Effector memory CD8-positive, alpha-beta T cell (primary cell): ENCODE data around the gene CTTNBP2.

Experiments used
- ATAC-seq: fragments of 150-1000 bp; cut with Tn5 transposase; replicated peaks from 2 replicates; pipeline ENCODE4 v1.10.0; 2021; ENCODE audit warnings: mild to moderate bottlenecking, moderate library complexity
- DNase-seq, 3 experiments: peaks; one replicate each; pipeline ENCODE4 v3.0.0; 2021
- H3K27ac Mint-ChIP-seq, 2 donors: one replicate each; pipeline ENCODE4 v1.8.0; 2022; ENCODE audit warnings: mild to moderate bottlenecking in 2 of 2, mixed read lengths in 2 of 2, moderate library complexity in 2 of 2
- H3K27me3 Mint-ChIP-seq, 2 donors: one replicate each; pipeline ENCODE4 v1.8.0; 2022; ENCODE audit warnings: mixed read lengths in 2 of 2
- H3K36me3 Mint-ChIP-seq: one replicate; pipeline ENCODE4 v1.8.0; 2022; ENCODE audit warnings: mild to moderate bottlenecking, moderate library complexity, mixed read lengths; ENCODE audit not compliant: insufficient read depth
- H3K4me1 Mint-ChIP-seq, 2 donors: one replicate each; pipeline ENCODE4 v1.8.0; 2022; ENCODE audit warnings: low read depth in 2 of 2, mixed read lengths in 2 of 2
- H3K4me3 Mint-ChIP-seq, 2 donors: one replicate each; pipeline ENCODE4 v1.8.0; 2022; ENCODE audit warnings: mild to moderate bottlenecking in 2 of 2, mixed read lengths in 2 of 2, moderate library complexity in 2 of 2
- H3K9me3 Mint-ChIP-seq, 2 donors: one replicate each; pipeline ENCODE4 v1.8.0; 2022; ENCODE audit warnings: mixed read lengths in 2 of 2

CTTNBP2 gene

DNA sequence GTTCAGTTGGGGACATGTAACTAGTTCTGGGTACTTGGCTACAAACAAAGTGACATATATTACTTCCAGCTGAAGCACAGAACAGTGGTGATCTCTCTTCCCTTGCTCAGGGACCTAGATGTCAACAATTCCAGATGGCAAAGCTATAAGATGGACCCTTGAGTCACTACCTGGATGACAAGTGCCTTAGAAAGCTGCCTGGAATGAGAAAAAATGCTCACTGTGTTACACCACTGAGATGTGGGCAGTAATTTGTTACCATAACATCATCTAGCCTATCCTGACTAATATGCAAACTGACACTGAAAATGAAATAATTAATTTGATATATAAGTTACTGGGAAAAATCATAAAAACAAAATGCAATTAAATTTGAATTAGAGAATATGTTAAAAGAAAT, 16.4 kb upstream of the CTTNBP2 start:
- Mint-ChIP-seq H3K4me1 (no peaks in the 10 kb centered on the region), H3K36me3 (no peaks in the 10 kb centered on the region), H3K9me3 (peaks cover 0 to 2% of the 10 kb centered on the region in 2 donors), H3K4me3 (no peak overlapping the region), H3K27me3 (no peaks in the 10 kb centered on the region), H3K27ac (no peak overlapping the region)
- DNase-seq = no peak
- no peak for ATAC-seq

DNA sequence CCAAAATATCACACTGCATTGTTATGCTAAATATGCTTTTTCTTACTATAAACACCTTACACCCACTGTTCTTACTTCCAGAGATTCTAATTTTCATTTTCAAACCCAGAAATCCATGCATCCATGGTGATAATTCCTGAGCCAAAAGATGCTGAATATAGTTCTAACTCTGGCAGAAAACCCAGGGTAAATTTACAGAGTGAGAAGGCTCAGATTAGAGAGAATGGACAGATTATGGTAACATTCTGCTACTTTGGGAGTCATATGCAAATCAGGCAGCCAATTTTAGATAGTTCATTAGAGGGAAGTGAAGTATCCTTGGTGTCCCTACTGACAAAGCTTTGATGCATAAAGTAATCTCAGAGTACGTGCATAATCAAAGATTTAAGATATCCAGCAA, 15.4 kb upstream of the CTTNBP2 start:
- no peaks in the 10 kb centered on the region for H3K27me3 Mint-ChIP-seq
- ATAC-seq = no peak

GRCh38 chr7:117882594-117882993, 9.4 kb upstream of the CTTNBP2 start:
- Mint-ChIP-seq H3K4me3 (no peak overlapping the region), H3K27ac (no peak overlapping the region), H3K9me3 (peaks cover 0 to 4% of the 10 kb centered on the region in 2 donors), H3K27me3 (no peaks in the 10 kb centered on the region), H3K36me3 (no peaks in the 10 kb centered on the region), H3K4me1 (no peaks in the 10 kb centered on the region)
- ATAC-seq = no peak
- DNase-seq = no peak

More for the DNA sequence above, 15.4 kb upstream of the CTTNBP2 start:
- Mint-ChIP-seq H3K4me3 (no peak overlapping the region), H3K36me3 (no peaks in the 10 kb centered on the region), H3K4me1 (no peaks in the 10 kb centered on the region), H3K27ac (no peak overlapping the region), H3K9me3 (peaks cover 0 to 2% of the 10 kb centered on the region in 2 donors)
- DNase-seq = no peak

GRCh38 chr7:117876761-117877160, 3.5 kb upstream of the CTTNBP2 start:
- peaks cover 4 to 11% of the 10 kb centered on the region in 2 donors for H3K4me1 Mint-ChIP-seq
- H3K27me3 Mint-ChIP-seq = peaks cover 27 to 37% of the 10 kb centered on the region in 2 donors
- H3K9me3 Mint-ChIP-seq = no peaks in the 10 kb centered on the region
- no peak for DNase-seq
- no peak overlapping the region for H3K27ac Mint-ChIP-seq
- H3K36me3 Mint-ChIP-seq = no peaks in the 10 kb centered on the region
- no peak overlapping the region for H3K4me3 Mint-ChIP-seq
- ATAC-seq = no peak

- Mint-ChIP-seq H3K4me3 (no peak overlapping the region), H3K4me1 (peaks cover 4 to 11% of the 10 kb centered on the region in 2 donors), H3K36me3 (no peaks in the 10 kb centered on the region), H3K27me3 (peaks cover 34 to 42% of the 10 kb centered on the region in 2 donors), H3K27ac (no peak overlapping the region), H3K9me3 (no peaks in the 10 kb centered on the region)
- ATAC-seq (no peak), DNase-seq (no peak)
Observed at GRCh38 chr7:117875566-117875965, 2.3 kb upstream of the CTTNBP2 start.

DNA sequence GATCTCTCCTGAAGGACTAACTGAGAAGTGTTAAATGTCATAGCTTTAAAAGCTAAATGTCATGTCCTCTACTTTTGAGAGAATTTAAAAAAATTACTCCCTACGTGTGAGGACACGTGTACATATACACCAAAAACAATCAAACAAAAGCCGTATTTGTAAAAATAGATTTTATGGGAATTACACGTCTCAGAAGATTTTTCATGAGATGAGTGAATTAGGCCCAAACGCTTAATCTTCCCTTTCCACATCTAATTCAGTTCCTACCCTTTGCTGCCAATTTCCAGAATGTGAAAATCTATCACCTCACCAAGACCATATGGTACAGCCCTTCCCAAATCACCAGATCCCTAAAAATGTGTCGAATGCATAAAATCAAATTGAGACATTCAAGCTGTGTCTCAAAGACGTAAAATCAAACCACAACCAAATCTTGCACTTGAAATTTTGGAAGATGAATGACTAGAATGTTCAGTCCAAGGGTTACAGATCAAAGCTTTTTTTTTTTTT, 1.0 kb upstream of the CTTNBP2 start:
- Mint-ChIP-seq H3K27me3 (peaks cover 34 to 42% of the 10 kb centered on the region in 2 donors), H3K4me1 (peaks cover 4 to 11% of the 10 kb centered on the region in 2 donors), H3K9me3 (no peaks in the 10 kb centered on the region), H3K27ac (no peak overlapping the region), H3K4me3 (peak overlapping the region in 1 of 2 donors; percentile 55), H3K36me3 (no peaks in the 10 kb centered on the region)
- ATAC-seq (no peak), DNase-seq (no peak)

DNA sequence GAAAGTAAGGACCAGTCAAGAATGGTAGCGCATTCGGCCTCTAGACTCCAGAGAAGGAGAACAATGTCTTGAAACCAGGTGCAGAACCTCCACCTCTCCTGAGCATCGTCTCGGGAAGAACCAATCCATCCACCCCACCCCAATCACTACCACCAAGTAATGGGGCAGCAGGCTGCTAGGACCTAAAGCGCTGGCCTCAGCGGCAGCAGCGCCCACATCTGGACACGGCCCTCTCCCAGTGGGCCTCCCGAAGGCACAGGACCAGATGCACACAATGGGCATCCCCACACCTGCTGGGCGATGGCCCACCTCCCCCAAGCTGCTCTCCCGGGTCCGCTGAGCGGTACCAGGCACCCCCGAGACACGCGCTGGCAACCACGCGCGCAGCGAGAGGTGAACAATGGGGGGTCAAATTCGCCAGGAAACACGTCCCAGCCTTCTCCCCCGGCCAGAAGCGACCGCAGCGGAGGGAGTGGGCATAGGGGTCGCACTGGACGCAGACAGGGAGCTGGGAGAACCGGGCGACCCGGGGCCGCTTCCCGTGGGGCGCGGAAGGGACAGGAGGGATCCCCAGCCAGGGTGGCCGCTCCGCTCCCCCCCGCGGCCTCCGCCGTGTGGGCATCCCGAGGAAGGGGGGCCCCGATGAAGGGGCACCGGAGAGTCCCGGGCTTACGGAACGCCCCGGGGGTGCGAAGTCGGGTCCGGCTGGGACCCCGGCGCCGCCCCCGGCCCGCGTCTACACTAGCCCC, 506 bp downstream of the CTTNBP2 start:
- H3K9me3 Mint-ChIP-seq = no peaks in the 10 kb centered on the region
- DNase-seq (no peak), ATAC-seq (no peak)
- peaks cover 4 to 11% of the 10 kb centered on the region in 2 donors for H3K4me1 Mint-ChIP-seq
- H3K4me3 Mint-ChIP-seq = peak overlapping the region in 1 of 2 donors; percentile 49
- H3K27ac Mint-ChIP-seq = no peak overlapping the region
- no peaks in the 10 kb centered on the region for H3K36me3 Mint-ChIP-seq
- H3K27me3 Mint-ChIP-seq = peaks cover 34 to 42% of the 10 kb centered on the region in 2 donors

DNA sequence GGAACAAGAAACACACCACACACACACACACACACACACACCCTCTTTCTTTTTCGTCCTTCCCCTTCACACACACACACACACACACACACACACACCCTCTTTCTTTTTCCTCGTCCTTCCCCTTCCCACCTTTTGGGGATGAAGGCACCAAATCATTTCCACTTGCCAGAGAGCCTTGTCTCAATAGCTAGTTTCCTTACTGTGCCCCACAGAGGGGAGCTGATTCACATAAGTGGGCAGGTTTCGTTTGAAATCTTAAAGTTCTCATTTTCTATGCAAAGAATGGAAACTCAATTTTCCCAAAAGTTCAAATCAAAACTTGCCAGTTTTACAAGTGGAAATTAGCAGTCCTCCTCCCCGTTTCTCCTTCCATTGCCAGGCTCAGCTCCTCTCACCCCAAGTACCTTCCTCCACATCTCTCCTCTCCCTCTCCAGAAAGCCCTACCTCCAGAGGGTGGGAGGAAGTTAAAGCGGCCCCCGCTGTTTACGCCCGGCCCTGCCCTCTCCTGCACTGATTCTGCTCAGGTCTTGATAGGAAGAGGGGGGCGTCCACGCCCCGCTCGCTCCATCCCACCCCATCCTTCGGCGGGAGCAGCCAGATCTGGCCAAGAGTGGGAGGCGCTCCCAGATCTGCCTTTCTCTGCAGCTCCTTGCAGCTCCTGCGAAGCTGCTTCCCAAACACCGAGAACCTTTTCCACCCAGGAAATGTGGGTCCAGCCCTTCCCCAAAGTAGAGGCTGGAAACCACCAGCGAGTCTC, 1.3 kb downstream of the CTTNBP2 start:
- Mint-ChIP-seq H3K4me3 (peak overlapping the region in 1 of 2 donors; percentile 49), H3K27ac (no peak overlapping the region), H3K4me1 (peaks cover 4 to 11% of the 10 kb centered on the region in 2 donors), H3K9me3 (no peaks in the 10 kb centered on the region), H3K36me3 (no peaks in the 10 kb centered on the region), H3K27me3 (peaks cover 34 to 42% of the 10 kb centered on the region in 2 donors)
- no peak for DNase-seq
- no peak for ATAC-seq

DNA sequence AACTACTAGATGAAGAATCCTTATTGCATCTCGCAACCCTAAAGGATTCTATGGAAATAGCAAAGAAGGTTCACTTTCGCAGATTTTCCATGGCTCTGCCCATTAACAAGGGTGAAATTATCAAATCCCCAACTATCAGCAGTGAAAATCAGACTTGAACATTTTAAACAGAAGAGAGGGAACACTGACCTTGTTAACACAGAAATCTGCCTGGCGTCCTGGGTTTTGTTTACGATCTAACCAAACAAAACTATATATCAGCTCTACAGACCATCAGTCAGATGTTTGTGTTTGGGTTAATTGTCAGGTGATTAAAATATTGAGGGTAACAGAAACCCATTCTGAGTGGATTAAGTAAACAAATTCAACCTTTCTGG, 1.9 kb downstream of the CTTNBP2 start:
- no peaks in the 10 kb centered on the region for H3K9me3 Mint-ChIP-seq

DNA sequence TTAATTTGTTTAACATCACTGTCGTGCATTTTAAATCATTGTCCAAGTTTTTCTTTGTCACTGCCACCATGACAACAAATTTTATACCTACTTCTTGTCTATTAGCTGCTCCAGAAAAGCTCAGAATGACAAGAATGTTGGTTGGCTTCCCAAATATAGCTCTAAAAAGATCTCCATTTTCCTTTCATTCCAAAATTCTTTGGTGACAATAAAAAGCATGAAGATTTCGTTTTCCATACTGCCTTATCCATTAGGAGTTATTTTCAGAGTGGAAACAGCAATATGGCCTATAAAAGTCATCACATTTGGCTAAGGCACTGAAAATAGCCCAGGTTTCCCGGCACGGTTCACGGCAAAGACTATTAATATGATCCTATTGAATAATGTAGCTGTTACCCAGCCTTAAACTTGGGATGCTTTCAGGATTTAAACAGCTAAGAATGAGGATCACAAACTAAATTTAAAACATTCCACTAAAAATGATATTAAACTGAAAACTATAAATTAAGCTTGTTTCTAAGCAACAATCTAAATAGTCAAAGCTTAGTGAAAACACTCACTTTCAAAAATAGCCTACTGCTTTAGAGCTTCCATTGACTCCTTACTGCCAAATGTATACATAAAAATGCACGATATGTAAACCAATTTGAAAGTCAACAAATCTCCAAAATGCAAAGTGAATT, 2.7 kb downstream of the CTTNBP2 start:
- ATAC-seq (no peak), DNase-seq (no peak)
- Mint-ChIP-seq H3K4me3 (no peak overlapping the region), H3K9me3 (no peaks in the 10 kb centered on the region), H3K27me3 (peaks cover 34 to 38% of the 10 kb centered on the region in 2 donors), H3K27ac (no peak overlapping the region), H3K36me3 (no peaks in the 10 kb centered on the region), H3K4me1 (peaks cover 4 to 11% of the 10 kb centered on the region in 2 donors)

More for the DNA sequence above, 1.9 kb downstream of the CTTNBP2 start:
- no peak for ATAC-seq
- no peak for DNase-seq
- H3K36me3 Mint-ChIP-seq = no peaks in the 10 kb centered on the region
- no peak overlapping the region for H3K4me3 Mint-ChIP-seq
- H3K27me3 Mint-ChIP-seq = peaks cover 34 to 42% of the 10 kb centered on the region in 2 donors
- peaks cover 4 to 11% of the 10 kb centered on the region in 2 donors for H3K4me1 Mint-ChIP-seq
- no peak overlapping the region for H3K27ac Mint-ChIP-seq

GRCh38 chr7:117869374-117869773, 3.9 kb downstream of the CTTNBP2 start:
- H3K4me1 Mint-ChIP-seq = peaks cover 4 to 11% of the 10 kb centered on the region in 2 donors
- H3K27ac Mint-ChIP-seq = no peak overlapping the region
- H3K36me3 Mint-ChIP-seq = no peaks in the 10 kb centered on the region
- no peak overlapping the region for H3K4me3 Mint-ChIP-seq
- DNase-seq (no peak), ATAC-seq (no peak)
- H3K27me3 Mint-ChIP-seq = peaks cover 26% of the 10 kb centered on the region in 2 donors
- no peaks in the 10 kb centered on the region for H3K9me3 Mint-ChIP-seq

DNA sequence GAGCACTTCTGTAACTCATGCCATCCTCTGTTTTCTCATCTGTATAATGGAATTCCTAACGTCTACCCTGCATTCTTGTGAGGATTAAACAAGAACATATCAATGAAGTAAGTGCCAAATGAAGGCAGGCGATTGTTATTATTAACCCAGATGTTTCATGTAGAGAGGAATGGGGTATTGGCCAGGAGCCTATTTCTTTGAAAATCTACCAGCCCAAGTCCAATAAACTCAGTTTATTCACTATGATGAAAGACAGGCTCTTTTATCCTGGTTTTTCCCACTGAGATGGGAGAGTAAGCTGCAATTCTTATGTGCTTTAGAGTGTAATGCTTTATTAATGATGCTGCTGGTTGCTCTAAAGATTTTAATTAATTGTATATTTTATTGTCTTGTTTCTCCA, 9.6 kb downstream of the CTTNBP2 start:
- Mint-ChIP-seq H3K27ac (no peak overlapping the region), H3K9me3 (no peaks in the 10 kb centered on the region), H3K27me3 (no peaks in the 10 kb centered on the region), H3K4me3 (no peak overlapping the region), H3K4me1 (no peaks in the 10 kb centered on the region), H3K36me3 (no peaks in the 10 kb centered on the region)
- ATAC-seq = no peak
- DNase-seq = no peak

- Mint-ChIP-seq H3K9me3 (no peaks in the 10 kb centered on the region), H3K27me3 (no peaks in the 10 kb centered on the region), H3K27ac (no peak overlapping the region), H3K36me3 (no peaks in the 10 kb centered on the region), H3K4me3 (no peak overlapping the region), H3K4me1 (no peaks in the 10 kb centered on the region)
- no peak for ATAC-seq
- DNase-seq = no peak
Observed at GRCh38 chr7:117862378-117862777, 10.9 kb downstream of the CTTNBP2 start.
